Ureter (tissue), 1 donor: ENCODE data around the gene CTTN. TPM values are rescaled to one million over a fixed set of nuclear protein-coding genes. Genes with fewer than 3 reads are reported as not detected.
"Not testable (repeated sequence)": the region's sequence is repeated elsewhere in the genome, so short reads cannot be mapped to it uniquely, and the experiment has no call there.

Experiments
- DNase-seq: peaks from one replicate; pipeline ENCODE4 v3.0.0-alpha.2; 2020; ENCODE audit warnings: low spot score
- total RNA-seq: library from RNA; stranded (reverse); gene quantifications from one replicate; pipeline ENCODE4 v1.2.4, GENCODE V29; 2023
- donor health status: DM: yes; HTN: yes; CAD: no.

CTTN gene
- total RNA-seq, 1 donor from 2014 or later = 371 TPM

- no peak for DNase-seq
Measured at GRCh38 chr11:70454197-70454767, 56.0 kb downstream of the CTTN start.

- DNase-seq = not testable (repeated sequence)
Measured at GRCh38 chr11:70454811-70455210, 56.5 kb downstream of the CTTN start.

- DNase-seq = no peak
Measured at GRCh38 chr11:70455354-70455753, 57.0 kb downstream of the CTTN start.

GRCh38 chr11:70456921-70457532, 58.7 kb downstream of the CTTN start:
- DNase-seq = no peak

GRCh38 chr11:70458736-70459135, 60.4 kb downstream of the CTTN start:
- DNase-seq = no peak

DNA sequence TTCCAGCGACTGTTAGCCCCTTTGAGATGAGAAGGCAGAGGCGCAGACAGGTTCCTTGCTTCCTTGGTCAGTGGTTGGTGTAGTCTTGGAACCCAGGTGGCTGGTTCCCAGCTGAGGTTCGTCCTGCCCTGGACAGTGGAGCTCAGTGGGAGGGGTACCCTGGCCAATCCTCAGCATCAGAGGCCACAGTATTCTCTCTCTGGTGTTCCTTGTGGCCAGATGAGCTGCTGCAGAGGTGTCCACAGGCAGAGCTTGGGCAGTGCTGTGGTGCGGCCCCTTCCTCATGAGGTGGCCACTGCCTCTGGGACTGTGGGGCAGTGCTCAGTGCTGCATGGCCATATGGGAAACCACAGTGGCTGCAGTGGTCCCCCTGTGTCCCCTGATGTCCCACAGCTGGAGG, 61.8 kb downstream of the CTTN start:
- no peak for DNase-seq

GRCh38 chr11:70460964-70461363, 62.6 kb downstream of the CTTN start:
- DNase-seq = no peak

DNA sequence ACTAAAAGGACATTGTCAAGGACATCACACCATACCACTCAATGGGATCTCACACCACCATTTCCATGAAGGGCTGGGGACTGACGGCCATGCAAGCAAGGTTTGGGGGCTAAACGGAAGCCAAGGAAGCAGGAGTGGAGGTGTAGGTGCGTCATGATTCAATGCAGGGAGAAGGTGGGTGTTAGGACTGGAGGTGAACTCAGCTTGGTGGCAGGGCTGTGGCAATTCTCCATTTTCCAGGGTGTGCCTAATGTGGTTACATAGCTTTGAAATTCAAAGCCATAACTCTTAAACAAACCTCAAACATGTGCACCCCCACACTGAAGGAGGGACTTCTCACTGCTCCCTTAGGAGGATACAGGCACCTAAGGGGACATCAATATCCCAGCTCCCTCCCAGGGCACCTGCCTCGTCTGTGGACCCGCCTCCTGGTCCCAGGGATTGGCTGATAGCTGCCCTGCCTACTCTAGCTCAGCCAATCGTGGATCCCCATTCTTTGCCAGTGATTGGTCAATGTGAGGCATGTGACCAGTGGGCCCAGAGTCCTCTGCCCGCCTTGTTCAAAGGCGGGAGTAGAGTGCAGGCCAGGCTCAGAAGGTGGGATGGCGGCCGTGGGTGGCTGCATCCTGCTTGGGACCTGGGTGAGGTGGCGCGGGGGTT, 64.6 kb downstream of the CTTN start:
- DNase-seq = no peak

DNA sequence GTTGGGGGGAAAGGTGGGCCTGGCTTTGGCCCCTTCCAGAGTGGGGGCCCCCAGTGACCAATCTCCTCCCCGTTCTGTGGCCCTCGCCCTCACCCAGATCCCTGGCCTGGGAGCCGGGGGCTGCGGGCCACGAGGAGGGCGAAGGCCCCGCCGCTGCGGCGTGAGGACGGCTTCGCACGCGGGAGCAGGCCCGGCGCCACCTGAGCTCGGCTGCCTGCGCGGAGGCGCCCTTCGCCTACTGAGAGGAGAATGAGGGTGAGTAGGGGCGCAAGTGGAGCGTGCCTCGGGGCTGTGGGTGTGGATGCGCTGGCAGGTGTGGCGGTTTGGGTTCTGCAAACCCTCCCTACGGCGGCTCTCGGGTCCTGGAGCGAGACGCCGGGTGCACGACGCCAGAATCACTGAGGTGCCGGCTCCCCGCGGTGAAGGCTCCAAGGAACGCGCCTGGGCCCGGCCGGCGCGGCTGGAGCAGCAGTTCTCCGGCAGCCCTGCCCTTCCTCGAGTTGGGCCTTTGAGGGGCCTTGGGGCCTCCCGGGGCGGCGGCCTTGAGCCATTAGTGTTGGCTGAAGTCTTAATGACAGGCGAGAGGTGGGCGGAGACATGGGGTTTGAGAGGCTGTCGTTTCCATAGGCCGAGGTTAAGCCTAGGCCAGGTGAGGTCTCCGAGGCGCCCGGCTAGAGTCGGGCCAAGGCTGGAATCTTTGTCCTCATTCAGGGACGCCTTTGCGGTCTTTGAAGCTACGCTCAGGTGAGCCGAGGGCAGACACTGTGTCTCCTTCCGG, 65.3 kb downstream of the CTTN start:
- no peak for DNase-seq

GRCh38 chr11:70464509-70465361, 66.4 kb downstream of the CTTN start:
- no peak for DNase-seq

DNA sequence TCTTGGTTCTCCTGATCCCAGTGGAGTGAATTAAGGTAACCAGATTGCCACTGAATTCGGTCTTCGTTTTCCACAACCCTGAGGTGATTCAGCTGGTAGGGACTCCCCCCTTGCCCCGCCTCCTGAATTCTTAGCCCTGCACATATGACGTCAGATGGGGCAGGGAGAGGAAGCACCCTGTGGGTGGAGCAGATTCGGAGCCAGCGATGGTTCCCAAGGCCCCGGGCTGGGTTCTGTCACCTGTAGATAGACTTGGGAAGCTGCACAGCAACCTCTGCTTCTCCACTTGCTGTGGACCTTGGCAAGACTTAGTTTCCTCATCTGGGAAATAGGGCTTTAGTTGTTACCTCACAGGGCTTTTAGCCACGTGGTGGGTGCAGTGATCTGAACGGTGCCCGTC, 67.8 kb downstream of the CTTN start:
- no peak for DNase-seq

- DNase-seq = no peak
Measured at GRCh38 chr11:70466596-70466995, 68.3 kb downstream of the CTTN start.

GRCh38 chr11:70467201-70468085, 69.1 kb downstream of the CTTN start:
- peak; percentile 67 for DNase-seq

DNA sequence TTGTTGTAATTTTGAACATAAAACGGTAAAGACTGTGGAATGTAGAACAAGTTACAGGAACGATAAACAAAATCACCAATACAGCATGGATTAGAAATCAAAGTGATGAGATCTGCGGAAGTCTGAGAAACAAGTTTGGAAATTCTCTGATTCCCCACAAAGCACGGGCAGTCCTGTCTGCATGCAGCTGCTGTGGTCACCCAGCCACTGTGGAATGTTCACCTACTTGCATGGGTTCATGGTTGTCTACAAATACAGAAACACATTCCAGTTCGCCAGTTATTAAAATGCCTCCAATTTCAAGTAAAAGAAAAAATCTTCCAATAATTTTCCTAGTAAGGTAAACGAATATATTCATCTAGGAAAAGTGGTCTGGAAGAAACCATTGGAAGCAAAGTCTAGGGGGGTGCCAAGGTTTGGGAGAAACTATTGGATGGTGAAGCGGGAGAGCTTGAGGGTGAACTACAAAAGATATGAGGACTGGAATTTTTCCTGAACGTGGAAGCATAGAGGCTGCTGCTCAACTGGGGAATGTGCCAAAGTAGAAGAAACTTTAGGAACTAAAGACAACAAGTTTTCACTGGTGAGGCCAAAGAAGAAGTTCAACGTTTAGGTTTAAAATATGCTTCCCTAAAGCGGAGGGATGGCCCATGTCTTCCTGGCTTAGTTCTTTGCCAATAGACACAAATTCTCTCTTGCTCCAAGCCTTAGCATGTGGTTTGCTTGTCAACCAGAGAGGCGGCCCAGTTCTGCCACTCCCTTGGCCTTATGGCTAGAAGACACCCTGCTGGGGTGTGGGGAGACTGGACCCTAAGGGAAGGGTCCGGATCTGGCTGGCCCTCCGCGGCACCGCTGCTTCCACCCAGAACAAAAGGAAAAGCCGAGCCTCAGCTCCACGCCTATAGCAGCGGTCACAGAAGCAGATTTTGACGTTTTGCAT, 70.2 kb downstream of the CTTN start:
- DNase-seq = no peak

DNA sequence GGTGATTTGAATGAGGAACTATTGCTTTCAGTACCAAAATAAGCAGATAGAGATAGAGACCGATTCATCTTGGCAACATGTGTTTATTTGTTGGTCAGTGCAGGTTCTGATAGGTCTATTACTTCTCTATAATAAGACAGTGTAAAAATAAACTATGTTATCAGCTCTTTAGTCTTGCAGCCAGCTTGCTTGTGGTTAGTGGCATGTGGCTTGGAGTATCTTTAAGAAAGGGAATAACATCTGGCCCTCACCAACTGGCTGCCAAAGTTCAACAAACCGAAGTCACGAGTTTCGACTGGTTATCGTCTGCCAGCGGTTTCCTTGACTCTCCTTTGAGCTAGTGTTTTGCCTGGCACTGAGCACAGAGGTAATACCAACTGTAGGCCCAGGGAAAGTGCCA, 71.8 kb downstream of the CTTN start:
- DNase-seq = no peak

DNA sequence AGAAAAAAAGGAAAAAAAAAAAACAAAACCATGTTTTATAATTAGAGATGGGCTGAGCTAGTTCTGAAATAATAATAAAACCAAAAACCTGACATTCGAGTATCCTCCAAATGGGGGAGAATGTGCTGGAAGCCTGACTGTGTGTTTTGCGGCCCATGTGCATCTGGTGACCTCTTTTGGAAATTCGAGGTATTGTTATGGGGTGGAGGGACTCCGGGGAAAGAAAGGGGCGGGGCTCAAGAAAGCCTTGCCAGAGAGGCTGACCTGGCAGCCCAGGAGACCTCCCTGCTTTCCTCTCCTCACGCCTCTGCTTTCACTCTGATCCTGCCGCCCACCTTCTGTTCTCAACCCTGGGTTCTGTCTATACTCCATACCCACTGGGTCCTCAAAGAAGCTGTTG, 72.9 kb downstream of the CTTN start:
- no peak for DNase-seq

GRCh38 chr11:70472240-70472639, 73.9 kb downstream of the CTTN start:
- DNase-seq = no peak

- no peak for DNase-seq
Measured at GRCh38 chr11:70473186-70473872, 75.0 kb downstream of the CTTN start.
